Mucosa of gallbladder (tissue), 1 donor: ENCODE measurements around the gene RAD17. TPM values are rescaled to one million over a fixed set of nuclear protein-coding genes. Genes with fewer than 3 reads are reported as not detected.
A peak's percentile ranks its signal among the peaks of the same experiment; 100 is the strongest.
"Not testable (repeated sequence)": the region's sequence is repeated elsewhere in the genome, so short reads cannot be mapped to it uniquely, and the experiment has no call there.

Experiments
- DNase-seq: peaks from one replicate; pipeline ENCODE4 v3.0.0-alpha.2; 2020; ENCODE audit warnings: low spot score
- total RNA-seq: library from RNA; stranded (reverse); gene quantifications from one replicate; pipeline ENCODE4 v1.2.1, GENCODE V29; 2021
- donor health status: DM: no; HTN: no; CAD: no.

The RAD17 gene
- total RNA-seq, 1 donor from 2014 or later: 20.0 TPM

DNA sequence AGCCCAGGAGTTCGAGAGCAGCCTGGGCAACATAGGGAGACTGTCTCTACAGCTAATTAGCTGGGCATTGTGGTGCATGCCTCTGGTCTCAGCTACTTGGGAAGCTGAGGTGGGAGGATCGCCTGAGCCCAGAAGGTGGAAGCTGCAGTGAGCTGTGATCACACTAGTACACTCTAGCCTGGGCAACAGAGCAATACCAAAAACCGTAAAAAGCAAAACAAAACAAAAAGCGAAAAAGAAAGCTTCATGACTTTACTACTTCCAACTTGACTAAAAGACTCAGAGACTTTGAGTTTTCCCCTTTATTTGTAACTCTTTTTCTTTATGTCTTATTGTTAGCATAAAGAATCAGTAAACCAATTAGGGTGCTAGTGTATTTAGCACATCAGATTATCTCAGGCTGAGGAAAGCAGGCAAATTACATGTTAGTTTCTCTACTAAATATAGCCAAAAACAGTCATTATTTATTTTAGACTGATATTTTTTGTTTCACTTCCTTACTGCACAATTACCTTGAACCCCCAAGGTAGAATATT is 5.4 kb downstream of the RAD17 start:
- no peak for DNase-seq

DNA sequence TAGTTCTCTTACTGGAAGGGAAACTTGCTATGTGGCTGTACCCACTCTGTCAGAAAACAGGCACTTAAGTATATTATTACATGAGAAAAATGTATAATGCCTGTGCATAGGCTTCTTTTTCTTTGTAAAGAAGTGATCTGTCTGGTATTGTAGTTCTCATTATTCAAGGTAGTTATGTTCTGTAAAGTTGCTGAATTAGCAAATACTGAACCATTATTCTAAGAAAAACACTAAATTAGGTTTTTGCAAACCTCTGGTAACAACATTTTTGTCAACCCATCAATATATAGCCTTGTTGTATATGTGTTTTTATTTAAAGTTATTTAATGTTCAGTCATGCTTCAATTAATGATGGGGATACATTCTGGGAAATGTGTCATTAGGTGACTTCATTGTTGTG is 8.8 kb downstream of the RAD17 start:
- DNase-seq: no peak

DNA sequence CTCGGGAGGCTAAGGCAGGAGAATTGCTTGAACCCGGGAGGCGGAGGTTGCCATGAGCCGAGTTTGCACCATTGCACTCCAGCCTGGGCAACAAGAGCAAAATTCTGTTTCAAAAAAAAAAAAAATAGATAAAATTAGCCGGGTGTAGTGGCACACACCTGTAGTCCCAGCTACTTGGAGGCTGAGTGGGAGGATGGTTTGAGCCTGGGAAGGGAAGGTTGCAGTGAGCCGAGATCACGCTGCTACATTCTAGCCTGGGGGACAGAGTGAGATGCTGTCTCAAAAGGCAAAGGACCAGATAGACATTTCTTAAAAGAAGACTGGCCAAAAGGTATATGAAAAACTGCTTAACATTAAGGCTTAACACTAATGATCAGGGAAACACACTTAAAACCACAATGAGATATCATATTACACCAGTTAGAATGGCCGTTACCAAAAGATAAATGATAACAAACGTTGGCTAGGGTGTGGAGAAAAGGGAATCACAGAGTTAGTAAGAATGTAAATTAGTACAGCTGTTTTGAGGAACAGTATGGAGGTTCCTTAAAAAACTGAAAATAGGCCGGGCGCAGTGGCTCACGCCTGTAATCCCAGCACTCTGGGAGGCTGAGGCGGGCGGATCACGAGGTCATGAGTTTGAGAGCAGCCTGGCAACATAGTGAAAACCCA is 35.2 kb downstream of the RAD17 start:
- DNase-seq: no peak

DNA sequence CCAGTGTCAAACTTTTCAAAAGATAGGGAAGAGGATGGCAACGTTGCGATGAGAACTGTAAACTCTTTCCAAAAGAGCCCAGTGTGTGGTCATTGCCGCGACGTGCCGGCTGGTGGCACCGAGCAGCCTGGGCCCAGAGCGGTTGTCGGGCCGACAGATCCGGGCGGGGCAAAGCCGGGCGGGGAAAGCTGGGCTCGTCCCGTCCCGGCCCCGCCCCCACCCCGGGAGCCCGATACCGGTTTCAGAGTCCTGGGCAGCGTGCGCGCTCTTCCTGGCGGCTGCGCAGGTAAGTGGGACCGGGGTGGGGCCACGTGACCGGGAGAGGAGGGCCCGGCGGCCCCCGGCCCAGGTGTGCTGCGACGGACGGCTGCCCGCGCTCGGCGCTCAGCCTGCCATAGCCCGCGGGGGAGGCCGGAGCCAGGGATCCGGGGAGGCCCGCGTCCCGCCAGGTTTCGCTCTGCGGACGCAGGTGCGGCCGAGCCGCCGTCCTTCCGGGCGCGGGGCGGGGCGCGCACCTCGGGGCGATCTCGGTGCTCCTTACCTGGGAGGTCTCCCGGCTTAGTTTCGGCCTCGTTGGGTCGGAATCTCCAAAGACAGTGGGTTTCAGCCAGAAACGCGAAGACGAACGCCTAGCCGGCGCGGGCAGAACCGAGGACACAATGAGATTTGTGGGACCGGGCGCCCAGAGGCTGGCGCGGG is 45.4 kb downstream of the RAD17 start, which contains the start of gene MARVELD2:
TSS of gene MARVELD2 (plus strand) at position 232 of the 699 bp plus-strand sequence. CDS start 4,270 bp downstream, outside the sequence.
- DNase-seq: peak; percentile 92

DNA sequence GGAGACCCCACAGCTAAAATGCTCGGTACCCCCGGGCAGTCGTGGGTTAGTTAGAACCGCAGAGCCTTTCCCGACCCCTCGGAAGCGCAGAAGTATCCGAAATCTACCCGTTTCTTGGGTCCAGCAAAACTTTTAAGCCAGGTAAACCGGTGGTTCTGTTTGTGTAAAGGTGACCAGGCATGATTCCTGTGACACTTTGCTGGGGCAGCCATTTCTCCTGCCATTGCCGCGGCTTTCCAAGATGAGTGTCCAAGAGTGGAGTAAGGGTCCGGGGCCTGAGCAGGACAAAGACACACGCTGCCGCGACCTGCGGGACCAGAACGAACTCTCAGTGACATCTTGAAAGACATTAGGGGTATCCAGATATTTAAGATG is 46.0 kb downstream of the RAD17 start:
- DNase-seq: peak; percentile 16

DNA sequence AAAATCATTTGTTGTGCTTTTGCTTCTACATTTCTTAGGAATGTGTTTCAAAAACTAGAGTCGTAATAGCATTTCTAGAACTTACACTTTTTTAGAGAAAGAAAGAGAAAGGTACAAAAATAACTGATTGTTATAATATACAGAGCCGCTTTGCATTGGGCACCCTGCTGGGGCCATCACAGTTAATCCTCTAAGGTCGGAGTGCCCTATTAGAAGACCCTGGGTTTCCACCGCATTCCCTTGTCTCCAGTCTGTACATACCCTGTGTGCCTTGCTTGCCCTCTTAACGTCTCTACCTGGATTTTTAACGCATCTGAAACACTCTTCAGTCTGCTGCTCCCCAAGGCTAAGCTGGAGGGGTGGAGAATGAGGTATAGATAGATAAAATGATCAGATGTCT is 46.6 kb downstream of the RAD17 start:
- DNase-seq: no peak

DNA sequence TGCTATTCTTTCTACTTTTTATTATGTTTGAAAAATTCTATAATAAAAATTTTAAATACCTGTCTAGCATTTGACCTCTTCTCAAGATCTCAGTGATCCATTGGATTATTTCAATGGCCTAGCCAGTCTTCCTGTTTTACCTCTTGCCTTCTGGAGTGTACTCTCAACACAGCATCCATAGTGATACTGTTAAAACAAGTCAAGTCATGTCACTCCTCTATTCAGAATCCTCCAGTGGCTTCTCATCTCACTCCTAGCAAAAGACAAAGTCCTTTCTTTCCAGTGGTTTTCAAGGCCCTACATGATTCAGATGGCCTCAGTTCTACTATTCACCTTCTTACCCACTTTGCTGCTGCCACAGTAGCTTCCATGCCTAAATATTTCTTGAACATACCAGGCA is 47.1 kb downstream of the RAD17 start:
- DNase-seq: no peak

DNA sequence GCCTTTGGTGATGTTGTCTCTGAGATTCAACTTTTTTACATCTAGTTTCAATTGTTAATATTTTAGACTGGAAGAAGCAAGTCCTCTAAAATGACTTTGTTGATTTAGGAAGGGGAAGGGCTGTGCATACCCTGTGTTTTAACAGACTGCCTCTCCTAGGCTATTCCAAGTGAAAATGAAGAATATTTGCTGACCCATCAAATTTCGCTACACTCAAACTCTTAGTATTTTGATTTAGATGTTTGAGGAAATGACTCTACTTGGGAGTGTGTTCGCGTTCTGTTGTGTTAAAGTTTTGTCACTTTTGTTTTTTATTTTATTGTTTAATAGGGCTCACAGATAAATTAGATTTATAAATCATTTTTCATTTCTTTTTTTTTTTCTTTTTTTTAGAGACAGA is 48.9 kb downstream of the RAD17 start:
- no peak for DNase-seq

DNA sequence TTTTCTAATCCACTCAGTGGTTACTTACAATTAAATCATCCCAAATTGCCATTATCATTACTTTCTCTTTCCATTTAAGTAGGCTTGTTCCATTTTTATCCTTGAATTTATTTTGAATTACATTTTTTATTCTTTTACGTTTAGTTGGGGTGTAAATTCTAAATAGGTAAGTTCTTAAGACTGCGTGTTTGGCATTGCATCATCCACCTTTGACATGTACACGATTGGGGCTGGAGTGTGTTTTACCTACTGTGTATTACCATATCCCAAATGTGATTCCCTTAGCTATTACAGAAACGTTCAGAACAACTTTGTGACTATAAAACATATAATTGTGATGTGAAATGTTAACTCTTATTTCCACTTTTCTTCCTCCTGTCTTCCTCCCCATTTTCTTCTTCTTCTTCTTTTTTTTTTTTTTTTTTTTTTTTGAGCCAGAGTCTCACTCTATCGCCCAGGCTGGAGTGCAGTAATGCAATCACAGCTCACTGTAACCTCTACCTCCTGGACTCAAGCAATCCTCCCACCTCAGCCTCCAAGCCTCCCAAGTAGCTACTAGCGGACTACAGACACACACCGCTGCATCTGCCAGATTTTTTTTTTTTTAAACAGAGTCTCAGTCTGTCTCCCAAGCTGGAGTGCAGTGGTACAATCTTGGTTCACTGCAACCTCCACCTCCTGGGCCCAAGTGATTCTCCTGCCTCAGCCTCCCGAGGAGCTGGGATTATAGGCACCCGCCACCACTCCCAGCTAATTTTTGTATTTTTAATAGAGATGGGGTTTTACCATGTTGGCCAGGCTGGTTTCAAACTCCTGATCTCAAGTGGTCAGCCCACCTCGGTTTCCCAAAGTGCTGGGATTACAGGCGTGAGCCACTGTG is 62.0 kb downstream of the RAD17 start:
- no peak for DNase-seq

DNA sequence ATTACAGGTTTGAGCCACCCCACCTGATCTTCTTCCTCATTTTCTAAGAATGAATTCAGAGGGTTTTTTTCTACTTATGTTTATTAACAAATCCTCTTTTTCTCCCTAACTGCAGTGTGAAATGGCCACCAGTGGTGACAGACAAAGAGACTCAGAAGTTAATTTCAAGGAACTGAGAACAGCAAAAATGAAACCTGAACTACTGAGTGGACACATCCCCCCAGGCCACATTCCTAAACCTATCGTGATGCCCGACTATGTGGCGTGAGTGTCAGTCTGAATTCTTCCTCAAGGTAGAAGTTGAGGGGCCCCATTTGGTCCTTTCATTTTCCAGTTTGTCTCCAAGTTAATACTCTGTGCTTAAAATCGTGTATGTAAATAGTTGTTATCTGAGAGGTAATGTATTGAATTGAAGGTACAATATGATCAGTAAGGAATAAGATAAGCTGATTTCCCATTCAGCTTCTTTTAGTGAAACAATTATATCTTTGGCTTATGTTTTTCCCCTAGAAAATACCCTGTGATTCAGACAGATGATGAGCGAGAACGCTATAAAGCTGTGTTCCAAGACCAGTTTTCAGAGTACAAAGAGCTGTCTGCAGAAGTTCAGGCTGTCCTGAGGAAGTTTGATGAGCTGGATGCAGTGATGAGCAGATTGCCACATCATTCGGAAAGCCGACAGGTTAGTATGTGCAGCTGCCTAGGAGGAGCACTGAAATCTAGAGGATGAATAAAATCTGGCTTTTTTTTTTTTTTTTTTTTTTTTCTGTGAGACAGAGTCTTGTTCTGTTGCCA is 63.0 kb downstream of the RAD17 start:
- DNase-seq: no peak

DNA sequence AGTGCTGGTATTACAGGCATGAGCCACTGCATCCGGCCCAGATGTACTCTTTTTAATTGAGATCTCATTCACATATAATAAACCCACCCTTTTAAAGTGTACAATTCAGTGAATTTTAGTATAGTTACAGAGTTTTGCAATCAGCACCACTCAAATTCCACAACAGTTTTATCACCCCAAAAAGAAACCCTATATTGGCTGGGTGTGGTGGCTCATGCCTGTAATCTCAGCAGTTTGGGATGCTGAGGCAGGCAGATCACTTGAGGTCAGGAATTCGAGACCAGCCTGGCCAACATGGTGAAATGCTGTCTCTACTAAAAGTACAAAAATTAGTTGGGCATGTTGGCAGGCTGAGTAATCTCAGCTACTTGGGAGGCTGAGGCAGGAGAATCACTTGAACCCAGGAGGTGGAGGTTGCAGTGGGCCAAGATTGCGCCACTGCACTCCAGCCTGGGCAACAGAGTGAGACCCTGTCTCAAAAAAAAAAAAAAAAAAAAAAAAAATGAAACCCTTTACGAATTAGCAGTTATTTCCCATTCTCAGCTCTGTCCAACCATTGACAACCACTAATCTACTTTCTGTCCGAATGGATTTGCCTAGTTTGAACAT is 65.8 kb downstream of the RAD17 start:
- not testable (repeated sequence) for DNase-seq

DNA sequence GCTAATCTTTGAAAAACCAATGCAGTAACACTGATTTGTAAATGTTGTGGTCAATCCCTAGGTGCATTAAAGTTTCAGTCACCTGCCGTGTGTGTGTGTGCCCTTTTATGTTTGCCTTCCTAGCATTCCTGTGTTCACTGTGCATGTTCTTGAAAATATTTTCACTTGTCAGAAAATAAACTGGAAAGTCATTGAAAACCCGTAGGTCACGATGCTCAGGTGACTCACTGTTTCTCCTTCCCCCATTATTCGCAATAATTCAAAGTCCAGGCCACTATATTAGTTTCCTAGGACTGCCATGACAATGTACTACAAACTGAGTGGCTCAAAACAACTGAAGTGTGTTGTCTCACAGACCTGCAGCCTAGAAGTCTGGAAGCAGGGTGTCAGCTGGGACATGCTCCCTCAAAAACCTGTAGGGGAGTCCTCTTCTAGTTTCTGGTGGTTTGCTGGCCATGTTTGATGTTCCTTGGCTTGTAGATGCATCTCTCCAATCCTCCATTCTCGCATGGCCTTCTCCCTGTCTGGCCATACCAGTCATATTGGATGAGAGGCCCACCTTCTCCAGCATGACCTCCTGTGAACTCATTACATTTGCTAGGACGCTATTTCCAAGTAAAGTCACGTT is 74.6 kb downstream of the RAD17 start:
- DNase-seq: peak; percentile 32

DNA sequence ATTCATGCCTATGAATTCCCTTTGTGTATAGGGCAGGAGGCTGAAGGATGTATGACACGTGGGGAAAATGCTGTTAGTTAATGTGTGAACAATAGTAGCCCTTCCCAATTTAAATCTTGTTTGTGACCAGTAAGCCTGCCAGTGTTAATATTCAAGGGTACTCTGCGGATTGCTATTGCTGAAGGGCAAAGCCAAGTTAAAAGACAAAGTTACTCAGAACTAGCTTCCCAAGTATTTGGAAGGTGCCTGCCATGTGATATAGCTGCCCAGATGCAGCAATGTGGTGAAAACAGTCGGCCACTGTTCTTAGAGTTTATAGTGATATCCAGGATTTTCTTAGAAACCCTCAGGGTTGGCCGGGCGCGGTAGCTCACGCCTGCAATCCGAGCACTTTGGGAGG is 79.9 kb downstream of the RAD17 start:
- no peak for DNase-seq

DNA sequence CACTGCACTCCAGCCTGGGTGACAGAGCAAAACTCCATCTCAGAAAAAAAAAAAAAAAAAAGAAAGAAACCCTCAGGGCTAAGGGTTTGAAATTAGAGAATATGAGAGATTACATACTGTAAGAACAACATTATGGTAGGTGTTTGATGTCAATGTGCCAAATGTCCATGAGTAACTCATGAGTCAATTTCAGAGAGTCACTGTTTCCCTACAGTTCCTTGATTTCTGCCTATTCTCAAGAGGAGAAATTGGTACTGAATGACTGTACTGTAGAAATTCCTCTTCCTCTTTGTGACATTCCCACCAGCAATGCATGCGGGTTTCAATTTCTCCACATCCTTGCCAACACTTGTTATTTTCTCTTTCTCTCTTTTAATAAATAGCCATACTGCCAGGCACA is 80.5 kb downstream of the RAD17 start:
- no peak for DNase-seq

DNA sequence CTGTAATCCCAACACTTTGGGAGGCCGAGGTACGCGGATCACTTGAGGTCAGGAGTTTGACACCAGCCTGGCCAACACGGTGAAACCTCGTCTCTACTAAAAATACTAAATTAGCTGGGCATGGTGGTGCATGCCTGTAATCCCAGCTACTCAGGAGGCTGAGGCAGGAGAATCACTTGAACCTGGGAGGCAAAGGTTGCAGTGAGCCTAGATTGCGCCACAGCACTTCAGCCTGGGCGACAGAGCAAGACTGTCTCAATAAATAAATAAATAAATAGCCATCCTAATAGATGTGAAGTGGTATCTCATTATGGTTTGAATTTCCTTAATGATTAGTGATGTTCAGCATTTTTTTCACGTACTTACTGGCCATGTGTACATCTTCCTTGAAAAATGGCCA is 80.9 kb downstream of the RAD17 start:
- not testable (repeated sequence) for DNase-seq

DNA sequence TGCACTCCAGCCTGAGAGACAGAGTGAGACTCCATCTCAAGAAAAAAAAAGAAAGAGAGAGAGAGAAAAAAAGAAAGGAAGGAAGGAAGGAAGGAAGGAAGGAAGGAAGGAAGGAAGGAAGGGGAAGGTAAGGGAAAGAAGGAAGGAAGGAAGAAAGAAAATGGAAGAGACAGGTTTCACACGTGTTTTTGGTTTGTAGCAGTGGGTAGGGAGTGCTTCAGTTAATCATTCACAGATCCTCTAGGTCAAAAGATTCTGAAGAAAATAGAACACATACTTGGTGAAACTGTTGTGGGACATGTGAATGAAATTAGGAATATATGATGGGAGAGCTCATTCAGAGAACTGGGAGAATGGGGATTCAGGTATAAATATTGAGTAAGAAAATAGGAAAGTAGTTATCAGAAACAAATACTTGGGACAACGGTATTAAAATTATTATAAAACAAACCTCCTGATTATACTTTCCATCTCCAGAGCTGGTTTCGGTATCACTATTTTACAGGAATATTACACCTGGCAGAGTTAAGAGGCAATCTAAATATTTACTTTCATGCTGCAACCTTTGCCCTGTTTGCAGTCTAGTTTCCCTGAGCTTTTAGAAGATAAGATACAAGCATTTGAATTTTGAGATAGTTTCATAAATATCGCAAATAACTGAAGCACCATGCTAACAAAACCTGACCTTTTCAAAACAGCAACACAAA is 82.5 kb downstream of the RAD17 start:
- peak; percentile 20 for DNase-seq

DNA sequence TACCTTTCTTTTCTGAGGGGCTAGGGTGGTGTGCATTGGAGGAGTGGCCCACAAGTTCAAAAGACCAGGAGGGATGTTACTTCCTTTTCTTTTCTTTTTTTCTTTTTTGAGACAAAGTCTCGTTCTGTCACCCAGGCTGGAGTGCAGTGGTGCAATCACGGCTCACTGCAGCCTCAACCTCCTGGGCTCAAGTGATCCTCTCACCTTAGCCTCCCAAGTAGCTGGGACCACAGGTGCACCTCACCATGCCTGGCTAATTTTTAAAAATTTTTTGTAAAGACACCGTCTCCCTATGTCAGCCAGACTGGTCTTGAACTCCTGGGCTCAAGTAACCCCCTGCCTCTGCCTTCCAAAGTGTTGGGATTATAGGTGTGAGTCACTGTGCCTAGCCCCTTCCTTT is 83.9 kb downstream of the RAD17 start:
- DNase-seq: not testable (repeated sequence)

DNA sequence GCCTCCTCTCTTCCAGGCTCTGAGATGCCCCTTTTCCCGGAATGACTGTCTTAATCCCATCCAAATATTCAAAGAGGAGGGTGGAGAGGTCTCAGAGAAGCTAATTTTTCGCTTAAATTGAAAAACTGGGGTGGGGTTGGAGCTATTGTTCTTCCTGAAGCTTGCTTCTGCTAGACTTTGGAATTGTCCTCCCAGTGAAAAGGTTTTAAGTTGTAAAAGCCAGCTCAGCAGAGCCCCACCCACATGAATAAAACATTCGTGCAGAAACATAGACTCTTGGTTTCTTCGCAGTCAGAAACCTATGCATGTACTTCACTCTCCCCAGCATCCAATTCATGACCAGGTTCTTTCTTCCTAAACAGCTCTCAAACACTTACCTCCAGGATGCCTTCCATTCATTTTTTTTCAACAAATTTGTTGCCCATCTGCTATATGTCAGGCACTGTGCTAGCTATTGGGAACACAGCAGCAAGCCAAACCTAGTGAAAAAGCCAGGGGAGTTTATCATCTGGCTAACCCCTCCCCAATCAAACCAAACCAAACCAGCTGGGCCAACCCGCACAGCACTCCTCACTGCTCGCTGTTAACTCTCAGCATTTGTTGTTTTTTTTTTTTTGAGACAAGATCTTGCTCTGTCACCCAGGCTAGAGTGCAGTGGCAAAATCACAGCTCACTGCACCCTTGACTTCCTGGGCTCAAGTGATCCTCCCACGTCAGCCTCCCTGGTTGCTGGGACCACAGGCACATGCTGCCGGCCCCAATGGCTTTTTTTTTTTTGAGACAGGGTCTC is 85.0 kb downstream of the RAD17 start:
- DNase-seq: peak; percentile 17

DNA sequence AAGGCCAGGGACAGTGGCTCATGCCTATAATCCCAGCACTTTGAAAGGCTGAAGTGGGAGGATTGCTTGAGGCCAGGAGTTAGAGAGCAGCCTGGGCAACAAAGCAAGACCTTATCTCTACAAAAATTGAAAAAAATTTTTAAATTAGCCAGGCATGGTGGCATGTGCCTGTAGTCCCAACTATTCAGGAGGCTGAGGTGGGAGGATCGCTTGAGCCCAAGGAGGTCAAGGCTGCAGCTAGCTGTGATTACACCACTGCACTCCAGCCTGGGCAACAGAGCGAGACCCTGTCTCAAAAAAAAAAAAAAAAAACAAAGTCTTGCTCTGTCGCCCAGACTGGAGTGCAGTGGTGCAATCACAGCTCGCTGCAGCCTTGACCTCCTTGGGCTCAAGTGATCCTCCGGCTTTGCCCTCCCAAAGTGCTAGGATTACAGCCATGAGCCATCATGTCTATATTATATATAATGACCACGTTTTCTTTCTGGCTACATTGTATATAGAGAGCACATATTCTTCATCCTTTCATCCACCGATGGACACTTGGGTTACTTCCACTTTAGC is 85.9 kb downstream of the RAD17 start:
- not testable (repeated sequence) for DNase-seq
